B cell (primary cell): Measurements from ENCODE around the gene ITSN1. TPM values are rescaled to one million over a fixed set of nuclear protein-coding genes. Genes with fewer than 3 reads are reported as not detected.

ENCODE experiments used
- ATAC-seq: fragments of 200-7000 bp; cut with Tn5 transposase; one replicate; pipeline ENCODE4 v1.10.0; 2021; ENCODE audit warnings: low read depth, mild to moderate bottlenecking, moderate number of reproducible peaks, moderate library complexity
- CTCF ChIA-PET: fragments of 350-600 bp; sonication (Branson Sonifier 250); formaldehyde crosslinking; loops from one replicate; lab custom pipeline; 2021; ENCODE audit warnings: antibody characterized with exemption, inconsistent platforms; lab: Charles Lee
- POLR2A ChIA-PET: fragments of 350-600 bp; sonication (Branson Sonifier 250); formaldehyde crosslinking; loops from one replicate; lab custom pipeline; 2021; ENCODE audit warnings: antibody characterized with exemption; lab: Charles Lee
- DNase-seq: peaks from one replicate; pipeline ENCODE4 v3.0.0; 2013
- H2AFZ ChIP-seq: 2 replicates; pipeline ENCODE4 v1.6.1; 2012; ENCODE audit warnings: mild to moderate bottlenecking, low read depth, low read length; ENCODE audit not compliant: insufficient read depth, poor library complexity, severe bottlenecking
- H3K27ac ChIP-seq, 2 donors: 1 replicate in 1 of 2; 2 replicates in 1 of 2; pipeline ENCODE4 v1.5.1; 2012 to 2013; ENCODE audit warnings: low read length in 2 of 2, mild to moderate bottlenecking in 2 of 2, moderate library complexity in 1 of 2
- H3K27me3 ChIP-seq, 4 experiments: fragments of 200-600 bp in 1 of 4; sonication (generic) in 1 of 4; replicated peaks in 1 of 4; 1 replicate in 2 of 4; 2 replicates in 2 of 4; pipeline versions ENCODE4 v1.6.1 to v1.7.0; 2013 to 2016; ENCODE audit warnings: low read length in 3 of 4, mild to moderate bottlenecking in 2 of 4, mixed read lengths in 1 of 4, moderate library complexity in 1 of 4; ENCODE audit not compliant: insufficient read depth in 4 of 4, control insufficient read depth in 3 of 4; ENCODE audit errors: control extremely low read depth in 1 of 4
- H3K36me3 ChIP-seq, 2 experiments: replicated peaks in 1 of 2; 1 replicate in 1 of 2; 2 replicates in 1 of 2; pipeline versions ENCODE4 v1.6.1 to v1.7.1; 2013; ENCODE audit warnings: low read length in 1 of 2; ENCODE audit not compliant: insufficient read depth in 2 of 2, control insufficient read depth in 1 of 2; ENCODE audit errors: control extremely low read depth in 1 of 2, extremely low read depth in 1 of 2
- H3K4me1 ChIP-seq, 2 donors: fragments of 200-600 bp in 1 of 2; sonication (generic) in 1 of 2; 1 replicate in 1 of 2; 2 replicates in 1 of 2; pipeline versions ENCODE4 v1.5.1 to v1.6.1; 2013 to 2017; ENCODE audit warnings: low read length in 2 of 2; ENCODE audit not compliant: control insufficient read depth in 2 of 2, insufficient read depth in 2 of 2
- H3K4me2 ChIP-seq: replicated peaks from 2 replicates; pipeline ENCODE3; 2012; ENCODE audit warnings: mild to moderate bottlenecking, low read depth, low read length; ENCODE audit not compliant: poor library complexity, severe bottlenecking
- H3K4me3 ChIP-seq, 5 experiments: fragments of 200-600 bp in 1 of 5; sonication (generic) in 1 of 5; 1 replicate in 3 of 5; 2 replicates in 2 of 5; pipeline versions ENCODE4 v1.5.1 to v1.7.0; 2011 to 2016; ENCODE audit warnings: low read length in 4 of 5, mild to moderate bottlenecking in 4 of 5, low read depth in 2 of 5, control low read depth in 1 of 5, moderate library complexity in 1 of 5; ENCODE audit not compliant: insufficient read depth in 1 of 5; ENCODE audit errors: control extremely low read depth in 1 of 5, extremely low read depth in 1 of 5
- H3K79me2 ChIP-seq: fragments of 200-600 bp; sonication (generic); one replicate; pipeline ENCODE4 v1.6.0; 2016; ENCODE audit warnings: low read length; ENCODE audit not compliant: control insufficient read depth, insufficient read depth
- H3K9ac ChIP-seq: fragments of 200-600 bp; sonication (generic); 2 replicates; pipeline ENCODE4 v1.6.1; 2017; ENCODE audit warnings: mild to moderate bottlenecking, low read length, moderate library complexity
- H3K9me3 ChIP-seq, 3 donors: one replicate each; pipeline versions ENCODE4 v1.6.1 to v1.7.1; 2013; ENCODE audit warnings: low read length in 2 of 3; ENCODE audit not compliant: control insufficient read depth in 2 of 3, insufficient read depth in 1 of 3; ENCODE audit errors: control extremely low read depth in 1 of 3
- H4K20me1 ChIP-seq: 2 replicates; pipeline ENCODE4 v1.6.0; 2012; ENCODE audit warnings: mild to moderate bottlenecking, low read length; ENCODE audit not compliant: insufficient read depth, control insufficient read depth, poor library complexity, severe bottlenecking
- H3K27ac Mint-ChIP-seq: one replicate; pipeline ENCODE4 v1.8.0; 2021; ENCODE audit warnings: mixed read lengths
- H3K27me3 Mint-ChIP-seq: one replicate; pipeline ENCODE4 v1.8.0; 2021; ENCODE audit warnings: mixed read lengths
- H3K4me1 Mint-ChIP-seq: one replicate; pipeline ENCODE4 v1.8.0; 2021; ENCODE audit warnings: mixed read lengths
- H3K4me3 Mint-ChIP-seq: one replicate; pipeline ENCODE4 v1.8.0; 2021; ENCODE audit warnings: mixed read lengths
- H3K9me3 Mint-ChIP-seq: one replicate; pipeline ENCODE4 v1.8.0; 2022; ENCODE audit warnings: mixed read lengths; ENCODE audit not compliant: insufficient read depth
- CTCF ChIP-seq: fragments of 200-600 bp; IDR thresholded peaks from one replicate; pipeline ENCODE4 v1.8.0; 2022; ENCODE audit warnings: antibody characterized with exemption, mild to moderate bottlenecking
- EZH2 ChIP-seq: IDR thresholded peaks from 2 replicates; pipeline ENCODE4 v1.6.1; 2012; ENCODE audit warnings: borderline replicate concordance, low read depth, mild to moderate bottlenecking, moderate library complexity, low read length; ENCODE audit not compliant: insufficient read depth, poor library complexity, severe bottlenecking
- WGBS: methylation state at CpG from one replicate; pipeline ENCODE4 v1.1.5; 2013; ENCODE audit warnings: missing lambda C conversion rate; ENCODE audit not compliant: insufficient coverage; 5-methylcytosine and 5-hydroxymethylcytosine counted together
- intact Hi-C: fragments of 100-400 bp; cut with micrococcal nuclease; formaldehyde crosslinking; loops from one replicate; pipeline ENCODE4 v1.10.0; 2022
- polyA plus RNA-seq: library from polyadenylated mRNA; depleted of rRNA; stranded (reverse); fragments of >200 nt; gene quantifications from 2 replicates; pipeline ENCODE4 v1.2.3, GENCODE V29; 2012
- total RNA-seq, 2 donors: library from RNA; stranded (reverse); fragments of 120-200 nt in 1 of 2; gene quantifications; 1 replicate in 1 of 2; 2 replicates in 1 of 2; pipeline versions ENCODE4 v1.2.3 to v1.2.4, GENCODE V29; 2013 to 2022

ITSN1 gene
- total and polyA plus RNA-seq, 2 donors (not counting 1 experiment from before 2014, with no cell fraction given): 0.31 to 2.4 TPM

GRCh38 chr21:33761441-33762036 lies 119.2 kb downstream of the ITSN1 start:
- H3K4me2 ChIP-seq: no peak overlapping the region
- 83% methylated on average over 2 of the region's 6 CpGs for WGBS
- no peaks in the 10 kb centered on the region for H3K9me3 ChIP-seq
- DNase-seq (no peak), ATAC-seq (no peak)
- no peaks in the 10 kb centered on the region for H3K36me3 ChIP-seq
- no peaks in the 10 kb centered on the region for H4K20me1 ChIP-seq
- ChIA-PET POLR2A (no interaction called here), CTCF (no interaction called here)
- TF ChIP-seq CTCF (no peak), EZH2 (no peak)
- H3K4me3 ChIP-seq: no peak overlapping the region
- H3K9ac ChIP-seq: no peak overlapping the region
- intact Hi-C loops: no loop called here
- no peaks in the 10 kb centered on the region for H3K4me1 ChIP-seq
- Mint-ChIP-seq H3K27ac (no peak overlapping the region), H3K9me3 (no peaks in the 10 kb centered on the region), H3K4me1 (no peaks in the 10 kb centered on the region), H3K27me3 (no peaks in the 10 kb centered on the region), H3K4me3 (no peak overlapping the region)
- H3K27ac ChIP-seq: no peak overlapping the region
- no peak overlapping the region for H2AFZ ChIP-seq
- no peaks in the 10 kb centered on the region for H3K27me3 ChIP-seq
- no peaks in the 10 kb centered on the region for H3K79me2 ChIP-seq

GRCh38 chr21:33762803-33763581 lies 120.7 kb downstream of the ITSN1 start:
- intact Hi-C loops: no loop called here
- no peaks in the 10 kb centered on the region for H3K9me3 ChIP-seq
- DNase-seq (no peak), ATAC-seq (no peak)
- no peak overlapping the region for H3K27ac Mint-ChIP-seq
- H3K36me3 ChIP-seq: no peaks in the 10 kb centered on the region
- WGBS: 100% methylated on average over 2 of the region's 9 CpGs
- H3K4me2 ChIP-seq: no peak overlapping the region
- no peak overlapping the region for H2AFZ ChIP-seq
- H3K4me1 ChIP-seq: no peaks in the 10 kb centered on the region
- no peaks in the 10 kb centered on the region for H4K20me1 ChIP-seq
- no peaks in the 10 kb centered on the region for H3K4me1 Mint-ChIP-seq
- no peaks in the 10 kb centered on the region for H3K79me2 ChIP-seq
- H3K4me3 ChIP-seq: no peak overlapping the region
- H3K27me3 Mint-ChIP-seq: no peaks in the 10 kb centered on the region
- ChIA-PET CTCF (interaction anchor here (0.7 kb wide), 1 partner anchor 577 kb away, joined by 3 read pairs; no protein-coding TSS in a partner anchor), POLR2A (no interaction called here)
- H3K4me3 Mint-ChIP-seq: no peak overlapping the region
- no peak overlapping the region for H3K9ac ChIP-seq
- H3K27me3 ChIP-seq: no peaks in the 10 kb centered on the region
- H3K9me3 Mint-ChIP-seq: no peaks in the 10 kb centered on the region
- no peak overlapping the region for H3K27ac ChIP-seq
- no peak for TF ChIP-seq EZH2
- no peak for TF ChIP-seq CTCF
